SHP77 (cell line): ENCODE results near the gene ATG16L2.
A peak's percentile ranks its signal among the peaks of the same experiment; 100 is the strongest.

ENCODE experiments used
- DNase-seq, 2 experiments: peaks; one replicate each; lab custom pipeline; 2025; lab: John Stamatoyannopoulos, UW

Gene ATG16L2, protein sequence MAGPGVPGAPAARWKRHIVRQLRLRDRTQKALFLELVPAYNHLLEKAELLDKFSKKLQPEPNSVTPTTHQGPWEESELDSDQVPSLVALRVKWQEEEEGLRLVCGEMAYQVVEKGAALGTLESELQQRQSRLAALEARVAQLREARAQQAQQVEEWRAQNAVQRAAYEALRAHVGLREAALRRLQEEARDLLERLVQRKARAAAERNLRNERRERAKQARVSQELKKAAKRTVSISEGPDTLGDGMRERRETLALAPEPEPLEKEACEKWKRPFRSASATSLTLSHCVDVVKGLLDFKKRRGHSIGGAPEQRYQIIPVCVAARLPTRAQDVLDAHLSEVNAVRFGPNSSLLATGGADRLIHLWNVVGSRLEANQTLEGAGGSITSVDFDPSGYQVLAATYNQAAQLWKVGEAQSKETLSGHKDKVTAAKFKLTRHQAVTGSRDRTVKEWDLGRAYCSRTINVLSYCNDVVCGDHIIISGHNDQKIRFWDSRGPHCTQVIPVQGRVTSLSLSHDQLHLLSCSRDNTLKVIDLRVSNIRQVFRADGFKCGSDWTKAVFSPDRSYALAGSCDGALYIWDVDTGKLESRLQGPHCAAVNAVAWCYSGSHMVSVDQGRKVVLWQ

DNA sequence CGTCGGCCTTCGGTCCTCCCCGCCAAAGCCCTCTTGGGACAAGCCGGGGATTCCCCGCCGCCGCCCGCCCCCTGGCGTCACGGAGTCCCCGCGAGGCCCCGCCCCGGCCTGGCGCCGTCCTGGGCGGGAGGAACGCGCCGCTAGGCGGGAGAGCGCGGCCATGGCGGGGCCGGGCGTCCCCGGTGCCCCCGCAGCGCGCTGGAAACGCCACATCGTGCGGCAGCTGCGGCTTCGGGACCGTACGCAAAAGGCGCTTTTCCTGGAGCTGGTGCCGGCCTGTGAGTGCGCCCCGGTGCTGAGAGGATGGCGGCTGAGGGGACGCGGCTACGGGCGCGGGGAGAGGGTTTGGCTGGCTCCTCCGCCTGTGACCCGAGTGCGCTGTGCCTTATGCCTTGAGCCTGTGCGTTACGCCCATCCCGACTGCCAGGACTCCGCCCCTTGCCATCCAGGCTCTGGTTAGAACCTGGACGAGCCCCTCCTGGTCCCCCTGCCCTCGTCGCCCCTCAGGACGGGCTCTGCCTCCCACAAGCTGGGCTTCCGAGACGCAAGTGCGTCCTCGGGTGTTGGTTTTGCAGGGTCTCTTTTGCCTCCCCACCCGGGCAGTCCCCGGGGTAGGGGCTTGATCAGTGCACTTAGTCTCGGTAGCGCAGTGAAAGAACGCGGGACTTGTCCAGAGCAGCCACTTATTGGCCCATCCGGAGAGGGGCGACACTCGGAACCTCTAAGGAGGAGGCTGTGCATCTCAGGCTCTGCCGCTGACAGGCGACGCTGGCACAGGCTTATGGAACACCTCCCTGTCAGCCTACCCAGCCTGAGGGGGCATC is at the start of gene ATG16L2:
Gene ATG16L2 (plus strand): TSS at position 126 of the 824 bp plus-strand sequence. CDS start 35 bp downstream, at position 161.
- peak; percentile 84 to 89 for DNase-seq

DNA sequence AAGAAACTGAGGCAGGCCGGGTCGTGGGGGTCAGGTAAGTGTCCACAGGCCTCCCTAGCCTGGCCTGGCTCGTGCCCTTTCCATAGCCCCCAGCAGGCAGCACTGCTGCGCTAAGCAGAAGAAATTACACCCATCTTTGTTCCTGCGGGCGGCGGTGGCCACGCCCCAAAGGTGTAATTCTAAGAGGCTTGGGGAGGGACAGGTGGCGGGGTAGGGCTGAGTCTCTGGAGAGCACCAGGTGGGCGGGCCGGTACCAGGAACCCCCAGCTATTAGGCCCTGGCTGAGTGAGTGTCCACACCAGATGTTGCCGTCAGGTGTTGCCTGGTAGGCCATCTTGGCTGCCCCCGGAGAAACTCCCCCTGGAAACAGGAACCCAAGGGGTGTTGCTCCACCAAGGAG is 49.7 kb upstream of the ATG16L2 start:
- DNase-seq: no peak

DNA sequence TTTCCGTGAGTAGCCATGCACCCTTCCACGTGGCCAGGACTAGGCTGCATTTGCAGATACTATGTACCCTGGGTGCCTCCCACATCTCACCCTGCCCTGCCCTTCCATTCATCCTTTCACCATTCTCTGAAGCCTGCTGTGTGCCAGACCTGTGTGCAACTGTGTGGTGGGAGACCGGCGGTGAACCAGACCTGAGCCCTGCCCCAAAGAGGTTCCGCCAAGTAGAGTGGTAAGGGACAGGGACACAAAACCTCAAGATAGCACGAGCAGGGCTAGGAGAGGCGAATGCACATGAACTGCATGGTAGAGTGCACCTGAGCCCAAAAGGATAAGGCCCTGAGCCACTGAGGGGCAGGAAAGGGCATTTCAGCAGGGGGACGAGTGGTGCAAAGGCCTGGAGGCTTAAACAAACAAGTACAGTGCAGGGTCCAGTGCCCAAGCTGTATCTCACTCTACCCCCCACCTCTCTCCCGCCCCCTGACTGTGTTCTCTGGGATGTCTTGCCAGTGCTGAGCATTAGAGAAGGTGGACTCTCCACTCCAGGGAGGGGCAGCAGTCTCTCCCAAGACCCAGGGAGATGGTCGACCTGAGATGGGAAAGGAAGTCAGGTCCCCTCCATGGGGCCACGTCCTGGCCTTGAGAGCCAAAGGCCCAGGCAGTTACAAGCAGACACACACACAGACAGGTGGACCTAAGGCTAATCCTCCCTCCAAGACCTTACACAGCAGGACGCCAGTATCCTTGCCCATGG is 47.9 kb upstream of the ATG16L2 start:
- no peak for DNase-seq

DNA sequence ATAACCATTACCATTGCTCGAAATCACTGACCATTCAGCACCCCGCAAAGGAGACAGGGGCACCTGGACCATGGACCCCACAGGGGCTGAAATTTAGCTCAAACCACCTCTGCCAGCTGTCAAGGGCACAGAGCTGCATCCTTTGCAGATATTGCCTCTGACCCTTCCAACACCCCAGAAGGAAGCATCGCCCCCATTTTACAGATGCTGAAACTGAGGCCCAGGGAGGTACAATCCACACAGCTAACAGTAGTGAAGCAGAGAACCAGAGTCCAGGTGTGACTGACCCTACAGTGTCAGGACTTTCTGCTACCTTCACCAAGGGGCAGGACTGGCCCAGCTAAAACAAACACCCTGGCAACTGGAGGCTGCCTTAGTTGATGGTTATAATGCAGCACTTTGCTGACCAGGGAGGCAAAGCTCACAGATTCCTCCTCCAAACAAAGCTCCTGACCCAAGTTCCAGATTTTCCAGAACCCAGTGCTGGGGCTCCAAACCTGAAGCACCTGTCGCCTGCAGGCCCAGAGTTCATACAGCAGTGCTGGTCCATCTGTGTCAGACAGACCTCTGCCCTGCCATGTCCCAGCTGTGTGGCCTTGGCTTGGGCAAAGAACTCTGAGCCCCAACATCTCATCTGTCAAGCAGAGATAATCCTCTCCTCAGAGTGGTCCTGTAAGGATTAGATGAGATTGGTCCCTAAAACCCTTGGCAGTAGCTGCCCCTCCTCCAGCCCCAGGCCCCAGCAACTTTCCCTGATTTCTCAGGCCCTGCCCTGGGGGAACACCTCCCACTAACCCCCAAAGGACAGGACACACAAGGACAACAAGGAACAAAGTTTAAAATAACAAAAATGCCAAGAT is 46.8 kb upstream of the ATG16L2 start:
- DNase-seq: no peak

DNA sequence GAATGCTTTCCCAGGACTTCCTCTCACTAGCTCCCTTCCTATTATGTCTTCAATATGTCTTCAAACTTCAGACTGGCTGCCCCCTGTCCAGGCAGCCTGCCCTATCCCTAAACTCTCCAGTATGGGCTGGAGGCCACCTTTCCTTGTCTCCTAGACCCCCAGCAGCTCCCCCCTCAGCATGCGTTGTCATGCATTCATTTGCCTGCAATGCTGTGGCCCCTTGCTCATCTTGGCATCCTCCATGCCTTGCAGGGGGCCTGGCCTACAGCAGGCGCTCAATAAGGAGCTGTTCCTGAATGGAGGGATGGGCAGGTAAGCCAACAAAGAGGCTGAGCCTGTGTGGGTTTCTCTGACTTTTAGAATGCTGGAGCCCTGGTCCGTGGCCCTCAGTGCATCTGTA is 45.6 kb upstream of the ATG16L2 start:
- no peak for DNase-seq

DNA sequence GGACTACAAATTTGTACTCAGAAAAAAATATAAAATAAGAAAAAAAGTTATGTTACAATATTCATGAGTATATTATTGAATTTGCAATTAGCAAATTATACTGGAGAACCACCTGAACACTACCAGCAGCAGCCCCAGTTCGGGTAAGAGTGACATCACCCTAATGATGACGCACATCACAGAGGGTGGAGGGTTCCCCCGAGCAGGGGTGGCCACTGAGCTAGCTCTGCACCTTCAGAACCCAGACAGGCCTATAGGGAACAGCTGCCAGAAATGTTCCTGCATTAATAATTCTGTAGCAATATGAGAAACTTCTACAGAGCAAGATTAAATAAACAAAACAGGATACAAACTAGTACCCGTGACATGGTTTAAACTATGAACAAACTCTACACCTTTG is 44.5 kb upstream of the ATG16L2 start:
- no peak for DNase-seq

DNA sequence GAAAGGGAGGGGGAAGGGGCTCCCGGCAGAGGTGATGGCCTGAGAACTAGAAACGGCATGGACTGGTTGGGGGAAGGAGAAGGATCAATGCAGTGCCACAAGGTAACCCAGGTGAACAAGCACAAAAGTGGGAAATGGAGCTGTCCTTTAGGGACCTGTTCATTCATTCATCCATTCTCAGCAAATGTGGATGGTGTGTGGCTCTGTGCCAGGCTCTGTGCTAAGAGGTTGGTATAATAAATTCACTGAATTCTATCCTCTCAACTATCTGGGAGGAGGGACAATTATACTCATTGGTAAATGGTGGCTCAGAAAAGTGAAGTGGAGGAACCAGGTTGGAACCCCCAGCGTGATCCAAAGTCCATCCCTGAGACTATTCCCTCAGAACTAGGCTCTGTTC is 43.4 kb upstream of the ATG16L2 start:
- no peak for DNase-seq

DNA sequence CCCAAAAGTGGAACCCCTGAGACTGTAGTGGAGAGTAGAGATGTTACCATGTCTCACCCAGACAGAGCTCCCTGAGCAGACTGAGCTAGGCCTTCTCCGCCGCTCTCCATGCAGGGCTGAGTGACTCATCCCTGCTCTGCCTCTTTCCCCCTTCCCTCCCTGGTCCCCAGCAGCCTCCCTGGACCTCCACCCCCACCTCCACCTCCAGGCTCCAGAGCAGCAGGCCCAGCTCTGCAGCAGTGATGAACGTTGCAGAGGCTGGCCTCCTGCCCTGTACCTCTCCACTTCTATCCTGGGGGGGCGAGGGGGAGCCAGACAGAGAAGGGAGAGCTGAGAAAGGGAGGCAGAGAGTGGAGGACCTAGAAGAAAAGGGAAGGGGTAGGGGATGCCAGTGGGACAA is 42.7 kb upstream of the ATG16L2 start:
- no peak for DNase-seq

DNA sequence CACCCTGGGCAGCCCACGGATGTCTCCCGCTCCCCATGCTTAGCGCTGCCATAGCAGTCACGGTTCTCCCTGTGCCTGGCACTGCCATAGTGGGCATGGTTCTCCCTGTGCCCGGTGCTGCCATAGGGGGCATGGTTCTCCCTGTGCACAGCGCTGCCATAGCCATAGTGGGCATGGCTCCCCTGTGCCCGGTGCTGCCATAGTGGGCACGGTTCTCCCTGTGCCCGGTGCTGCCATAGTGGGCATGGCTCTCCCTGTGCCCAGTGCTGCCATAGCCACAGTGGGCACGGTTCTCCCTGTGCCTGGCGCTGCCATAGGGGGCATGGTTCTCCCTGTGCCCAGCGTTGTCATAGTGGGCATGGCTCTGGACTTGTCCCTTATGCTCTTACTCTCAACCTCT is 42.2 kb upstream of the ATG16L2 start:
- DNase-seq: no peak

DNA sequence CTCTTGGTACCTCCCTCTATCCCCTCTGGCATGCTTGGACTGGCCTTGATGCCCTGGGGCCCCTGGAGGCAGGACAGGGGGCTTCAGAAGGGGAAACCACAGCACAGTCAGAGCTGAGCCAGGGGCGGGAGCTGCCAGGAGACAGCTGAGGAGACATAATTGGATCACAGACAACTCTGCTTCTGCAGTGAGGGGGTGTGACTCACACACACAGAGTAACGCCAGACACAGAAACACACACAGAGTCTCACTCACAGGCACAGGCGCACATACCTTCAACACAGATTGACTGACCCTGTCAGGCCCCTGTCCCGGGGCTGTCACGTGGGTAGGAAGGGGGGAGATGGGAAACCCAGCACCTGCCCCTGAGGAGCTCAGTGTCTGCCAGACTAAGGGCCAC is 40.9 kb upstream of the ATG16L2 start:
- peak; percentile 41 to 47 for DNase-seq

DNA sequence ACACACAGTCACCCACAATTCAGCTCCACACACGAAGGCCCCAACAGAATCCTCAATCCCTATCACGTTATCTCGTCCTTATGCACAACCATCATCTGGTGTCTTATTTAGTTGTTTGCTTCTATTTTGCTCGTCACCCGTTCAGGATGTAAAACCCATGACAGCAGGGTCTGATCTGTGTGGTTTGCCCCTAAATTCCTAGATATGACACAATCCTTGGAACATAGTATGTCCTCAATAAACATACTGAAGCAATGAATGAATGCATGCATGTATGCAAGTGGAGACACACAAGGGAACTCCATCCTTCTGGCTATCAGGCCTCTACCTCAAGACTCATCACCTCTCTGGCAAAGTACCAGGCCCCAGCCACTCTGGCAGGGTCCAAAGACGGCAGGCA is 40.5 kb upstream of the ATG16L2 start:
- DNase-seq: no peak

DNA sequence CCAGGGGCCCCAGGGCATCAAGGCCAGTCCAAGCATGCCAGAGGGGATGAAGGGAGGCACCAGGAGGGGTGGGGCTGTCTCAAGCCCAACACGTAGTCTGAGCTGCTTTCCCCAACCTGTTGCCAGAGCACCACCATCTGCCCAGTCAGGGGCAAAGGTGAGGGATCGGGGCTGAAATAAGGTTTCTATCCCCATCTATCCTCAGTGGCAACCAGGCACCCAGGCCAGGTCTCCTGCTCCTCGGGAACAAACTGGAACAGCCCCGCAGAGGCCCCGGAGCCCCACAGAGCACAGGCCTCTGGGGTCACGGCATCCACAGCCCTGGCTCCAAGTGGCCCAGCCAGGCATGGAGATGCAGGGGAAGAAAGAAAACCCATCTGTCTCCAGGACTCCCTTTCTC is 39.7 kb upstream of the ATG16L2 start:
- DNase-seq: no peak

DNA sequence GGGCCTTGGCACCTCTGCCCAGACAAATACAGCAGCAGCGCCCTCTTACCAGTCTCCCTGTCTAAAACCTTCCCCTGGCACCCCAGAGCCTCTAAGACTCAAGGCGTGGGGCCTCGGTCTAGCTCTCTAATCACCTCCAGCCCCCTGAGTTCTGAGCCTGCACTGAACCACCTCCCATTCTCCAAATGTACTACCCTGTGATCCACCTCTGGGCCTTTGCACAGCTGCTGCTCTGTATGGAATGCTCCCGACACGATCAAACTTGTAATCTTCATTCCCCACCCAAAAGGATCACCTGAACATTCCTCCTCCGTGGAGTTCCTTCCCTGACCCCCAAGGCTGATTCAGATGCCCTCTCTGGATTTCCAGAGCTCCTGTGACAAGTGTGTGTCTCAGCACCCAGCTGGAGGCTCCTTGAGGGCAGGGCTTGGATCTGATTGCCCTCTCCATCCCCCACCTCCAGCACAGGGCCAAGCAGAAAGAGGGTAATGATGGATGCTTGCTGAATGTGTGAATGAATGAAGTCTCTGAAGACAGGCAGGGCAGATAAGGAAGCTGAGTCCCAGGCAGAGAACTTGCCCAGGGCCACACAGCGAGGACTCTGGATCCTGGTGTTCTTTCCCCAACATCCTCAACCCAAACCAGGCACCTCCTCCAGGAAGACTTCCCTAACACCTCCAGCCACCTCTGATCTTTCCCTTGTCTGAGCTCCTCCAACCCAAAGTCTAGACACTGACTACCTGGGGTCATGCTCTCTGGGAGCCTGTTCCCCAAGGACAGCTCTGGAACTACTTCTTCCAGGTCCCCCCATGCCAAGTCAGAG is 38.7 kb upstream of the ATG16L2 start:
- no peak for DNase-seq

DNA sequence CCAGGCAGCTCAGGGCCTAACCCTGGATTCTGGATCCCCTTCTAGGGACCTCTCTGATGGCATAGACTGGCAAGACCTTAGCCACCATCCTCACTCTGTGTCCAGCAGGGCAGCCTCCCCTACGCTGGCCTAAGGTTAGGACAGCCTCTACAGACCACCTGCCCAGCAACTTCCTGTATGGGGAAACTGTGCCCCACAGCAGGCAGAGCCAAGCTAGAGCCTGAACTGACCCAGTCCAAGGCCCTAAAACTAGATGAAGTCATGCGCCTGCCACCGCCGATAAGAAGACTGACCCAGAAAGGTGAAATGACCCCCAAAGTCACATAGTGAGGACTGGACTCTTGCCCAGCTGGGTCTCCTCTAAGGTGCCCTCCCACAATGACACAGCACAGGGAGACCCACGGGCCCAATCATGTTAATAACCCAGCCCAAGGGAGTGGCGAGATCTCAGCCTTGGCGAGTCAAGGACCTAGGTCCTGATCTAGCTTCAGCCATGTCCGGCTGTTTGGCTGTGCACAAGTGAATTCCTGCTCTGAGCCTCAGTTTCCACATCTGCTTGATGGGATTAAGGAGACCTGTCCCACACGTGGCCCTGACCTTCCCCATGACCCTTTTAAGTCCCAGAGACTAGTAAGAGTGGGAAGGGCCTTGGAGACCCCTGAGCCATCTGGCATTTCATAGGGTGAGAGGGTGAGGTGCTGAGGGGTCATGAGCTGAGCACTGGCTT is 37.9 kb upstream of the ATG16L2 start:
- DNase-seq: no peak

DNA sequence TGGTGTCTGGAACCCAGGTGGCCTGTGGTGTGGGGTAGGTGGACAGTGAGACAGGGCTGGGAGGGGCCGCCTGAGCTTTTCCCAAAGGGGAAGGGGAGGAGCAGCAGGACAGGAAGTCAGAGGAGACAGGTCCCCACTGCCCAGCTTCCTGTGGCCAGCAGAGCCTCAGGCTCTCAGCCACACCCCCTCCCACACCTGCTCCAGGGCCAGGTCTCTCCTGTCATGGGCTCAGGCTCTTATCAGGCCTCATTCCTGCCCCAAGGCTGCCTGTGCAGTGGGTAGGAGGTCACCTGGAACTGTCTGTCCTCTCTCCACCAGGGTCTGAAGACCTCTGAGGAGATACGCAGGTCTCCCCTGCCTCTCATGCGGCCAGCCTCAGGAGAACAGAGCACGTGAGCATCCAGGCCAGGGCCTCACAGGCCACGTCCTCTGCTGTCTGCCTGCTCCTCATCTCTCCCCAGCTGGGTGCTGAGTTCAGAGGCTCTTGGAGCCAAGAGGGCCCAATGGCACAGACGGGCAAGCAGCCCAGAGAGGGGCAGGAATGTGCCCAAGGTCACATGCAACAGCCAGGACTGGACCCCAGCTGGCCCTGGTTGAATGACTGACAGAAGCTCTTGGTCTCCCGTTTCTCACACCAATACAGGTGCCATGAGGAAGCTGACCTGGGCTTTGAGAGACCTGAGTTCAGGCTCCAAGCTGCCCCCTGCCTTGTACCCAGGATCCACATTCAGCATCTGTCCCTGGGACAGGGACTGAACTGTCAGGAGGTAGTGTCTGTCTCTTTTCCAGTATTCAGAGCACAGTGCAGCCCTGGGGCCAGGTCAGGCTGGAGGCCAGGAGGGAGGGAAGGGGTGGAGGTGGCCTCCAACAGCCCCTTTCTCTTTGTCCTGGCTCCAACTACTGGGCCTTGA is 37.1 kb upstream of the ATG16L2 start:
- DNase-seq: peak in 1 of 2 experiments; percentile 38

DNA sequence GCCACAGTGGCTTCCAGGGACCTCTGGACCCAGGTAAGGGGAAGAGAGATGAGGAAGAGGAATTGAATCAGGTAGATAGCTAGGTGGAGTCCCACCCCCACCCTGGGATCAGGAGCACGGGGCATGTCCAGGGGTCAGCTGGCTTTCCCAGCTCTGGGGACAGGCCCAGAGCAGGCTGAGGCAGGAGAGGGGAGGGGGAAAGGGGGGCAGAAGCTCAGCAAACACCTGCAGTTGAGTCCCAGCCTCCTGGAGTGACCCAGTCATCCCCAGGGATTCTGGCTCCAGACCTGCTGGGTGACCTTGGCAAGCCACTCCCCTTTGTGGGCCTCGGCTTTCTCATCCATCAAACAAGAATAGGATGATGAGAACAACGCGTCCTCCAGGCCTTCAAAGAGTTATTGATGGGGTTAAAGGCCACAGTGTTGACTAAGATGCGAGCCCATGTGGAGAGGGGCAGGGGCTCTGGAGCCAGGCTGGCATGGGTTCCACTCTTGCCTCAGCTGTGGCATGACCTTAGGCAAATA is 36.4 kb upstream of the ATG16L2 start:
- DNase-seq: no peak

DNA sequence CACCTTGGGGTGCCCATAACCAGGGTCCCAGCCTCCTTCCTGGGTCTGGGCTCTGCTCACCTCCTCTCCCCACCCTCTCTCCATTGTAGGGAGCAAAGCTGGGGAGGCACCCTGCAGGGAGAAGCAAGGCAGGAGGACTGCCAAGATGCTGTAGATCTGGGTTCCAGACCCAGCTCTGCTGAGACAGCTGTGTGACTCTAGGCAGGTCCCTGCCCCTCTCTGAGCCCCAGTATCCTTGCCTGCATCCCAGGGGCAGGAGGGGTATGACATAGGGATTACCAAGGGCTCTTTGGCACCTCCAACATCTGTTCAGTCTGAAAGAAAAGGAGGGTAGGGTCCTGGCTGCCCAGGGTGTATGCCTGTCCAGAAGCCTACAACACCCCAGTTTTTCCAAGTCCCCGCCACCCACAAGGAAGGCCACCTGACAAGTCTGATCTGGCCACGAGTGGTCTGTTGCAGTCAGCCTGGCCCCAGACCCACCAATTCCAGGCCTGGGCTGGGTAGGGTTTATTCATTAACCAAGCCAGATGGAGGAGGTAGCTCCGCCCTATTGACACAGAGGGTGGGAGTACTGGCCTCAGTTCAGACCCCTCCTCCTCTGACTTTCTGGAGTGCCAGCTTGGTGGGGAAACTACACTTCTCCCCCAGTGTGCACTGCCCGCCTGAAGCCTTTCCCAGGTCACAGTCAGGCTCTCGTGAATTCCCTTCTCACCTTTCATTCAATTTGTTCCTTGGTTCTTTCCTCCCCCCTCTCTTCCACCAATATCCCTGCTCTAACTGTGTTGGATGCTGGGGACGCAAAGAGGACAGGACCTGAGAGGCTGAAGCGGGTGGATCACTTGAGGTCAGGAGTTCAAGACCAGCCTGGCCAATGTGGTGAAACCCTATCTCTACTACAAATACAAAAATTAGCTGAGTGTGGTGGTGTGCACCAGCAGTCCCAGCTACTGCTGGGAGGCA is 35.4 kb upstream of the ATG16L2 start:
- no peak for DNase-seq
